ENCODE results near the gene CACNA1B.
A peak's percentile ranks its signal among the peaks of the same experiment; 100 is the strongest.

The CACNA1B gene

DNA sequence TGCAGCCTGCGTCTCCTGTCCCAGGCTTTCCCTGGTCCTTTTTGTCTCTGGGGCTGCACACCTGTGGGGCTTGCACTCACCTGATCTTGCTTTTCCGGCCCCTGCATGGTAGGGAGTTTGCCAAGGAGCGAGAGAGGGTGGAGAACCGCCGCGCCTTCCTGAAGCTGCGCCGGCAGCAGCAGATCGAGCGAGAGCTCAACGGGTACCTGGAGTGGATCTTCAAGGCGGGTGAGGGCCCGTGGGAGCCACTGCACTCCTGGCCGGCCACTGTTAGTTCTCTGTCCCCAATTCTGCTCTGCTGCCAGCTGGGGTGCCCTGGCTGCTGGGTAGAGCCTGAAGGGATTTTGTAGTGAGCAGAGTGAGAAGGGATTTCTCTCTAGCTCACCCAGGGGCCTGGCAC lies 78.0 kb downstream of the CACNA1B start:
- ATAC-seq, result no peak
- H3K27ac Mint-ChIP-seq, result no peak overlapping the region
- no peak for DNase-seq
- no peaks in the 10 kb centered on the region for H3K4me1 Mint-ChIP-seq
- no peak overlapping the region for H3K4me3 Mint-ChIP-seq
- H3K9me3 Mint-ChIP-seq, result no peaks in the 10 kb centered on the region
- H3K27me3 Mint-ChIP-seq, result no peaks in the 10 kb centered on the region

GRCh38 chr9:137956039-137956438 lies 78.5 kb downstream of the CACNA1B start:
- no peak overlapping the region for H3K4me3 Mint-ChIP-seq
- no peaks in the 10 kb centered on the region for H3K4me1 Mint-ChIP-seq
- H3K27ac Mint-ChIP-seq, result no peak overlapping the region
- no peak for ATAC-seq
- H3K27me3 Mint-ChIP-seq, result no peaks in the 10 kb centered on the region
- DNase-seq, result no peak
- no peaks in the 10 kb centered on the region for H3K9me3 Mint-ChIP-seq

DNA sequence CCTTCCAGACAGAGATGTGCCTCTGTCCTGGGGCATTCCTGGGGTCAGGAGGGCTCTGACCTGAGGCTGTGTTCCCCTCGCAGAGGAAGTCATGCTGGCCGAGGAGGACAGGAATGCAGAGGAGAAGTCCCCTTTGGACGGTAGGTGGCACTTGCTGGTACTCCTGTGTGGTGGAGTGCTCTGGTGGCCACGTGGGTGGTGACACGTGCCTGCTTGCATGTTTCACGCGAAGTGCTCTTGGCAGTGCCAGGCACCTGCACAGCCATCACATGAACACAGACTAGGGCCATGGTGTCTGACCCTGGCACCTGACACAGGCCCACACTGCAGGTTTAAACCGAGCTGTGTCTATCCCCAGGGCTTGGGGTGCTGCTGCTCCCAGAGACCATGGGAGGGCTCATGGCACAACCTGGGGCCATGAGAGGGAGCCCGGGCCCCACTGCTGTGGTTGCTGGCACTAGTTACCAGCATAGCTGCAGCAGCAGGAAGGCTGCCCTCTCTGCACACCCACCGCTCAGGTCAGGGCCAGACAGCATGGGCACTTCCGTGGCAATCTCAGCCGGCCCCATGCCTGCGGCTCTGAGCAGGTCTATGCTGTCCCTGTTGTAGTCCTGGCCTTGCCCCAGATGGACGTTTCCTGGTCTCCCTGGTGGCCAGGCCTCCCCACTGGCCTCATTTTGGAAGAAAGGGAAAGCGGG lies 79.3 kb downstream of the CACNA1B start:
- H3K27ac Mint-ChIP-seq, result no peak overlapping the region
- DNase-seq (no peak), ATAC-seq (no peak)
- no peaks in the 10 kb centered on the region for H3K4me1 Mint-ChIP-seq
- peaks cover 5% of the 10 kb centered on the region for H3K27me3 Mint-ChIP-seq
- no peaks in the 10 kb centered on the region for H3K9me3 Mint-ChIP-seq
- no peak overlapping the region for H3K4me3 Mint-ChIP-seq

DNA sequence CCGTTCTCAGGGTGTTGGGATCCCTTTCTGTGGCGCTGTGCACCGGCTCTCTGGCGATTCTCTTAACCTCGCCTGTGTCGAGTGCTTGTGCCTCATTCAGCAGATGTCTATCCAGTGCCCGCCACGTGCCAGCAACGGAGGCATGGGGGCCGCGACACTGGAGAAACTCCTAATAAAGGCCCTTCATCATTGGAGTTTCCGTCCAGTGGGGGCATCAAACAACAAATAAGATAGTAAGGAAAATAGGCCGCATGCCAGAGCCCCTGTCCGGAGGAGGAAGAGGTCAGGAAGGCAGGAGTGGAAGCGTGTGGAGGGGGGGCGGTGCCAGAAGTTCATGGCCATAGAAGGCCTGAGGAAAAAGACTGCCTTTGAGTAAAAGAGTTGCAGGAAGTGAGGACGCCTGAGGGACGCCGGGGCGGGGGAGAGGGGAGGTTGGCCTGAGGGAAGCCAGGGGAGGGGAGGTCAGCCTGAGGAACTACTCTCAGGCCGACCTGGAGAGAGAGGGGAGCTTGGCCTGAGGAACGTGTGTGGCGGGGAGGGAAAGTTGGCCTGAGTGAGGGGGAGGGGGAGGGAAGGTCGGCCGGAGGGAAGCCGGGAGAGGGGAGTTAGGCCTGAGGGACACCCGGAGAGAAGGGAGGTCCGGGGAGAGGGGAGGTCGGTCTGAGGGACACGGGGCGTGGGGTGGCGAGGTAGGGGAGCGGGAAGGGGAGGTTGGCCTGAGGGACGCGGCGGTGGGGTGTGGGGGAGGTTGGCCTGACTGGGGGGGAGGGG lies 82.2 kb downstream of the CACNA1B start:
- peaks cover 0 to 18% of the 10 kb centered on the region in 2 donors for H3K9me3 Mint-ChIP-seq
- no peak for DNase-seq

DNA sequence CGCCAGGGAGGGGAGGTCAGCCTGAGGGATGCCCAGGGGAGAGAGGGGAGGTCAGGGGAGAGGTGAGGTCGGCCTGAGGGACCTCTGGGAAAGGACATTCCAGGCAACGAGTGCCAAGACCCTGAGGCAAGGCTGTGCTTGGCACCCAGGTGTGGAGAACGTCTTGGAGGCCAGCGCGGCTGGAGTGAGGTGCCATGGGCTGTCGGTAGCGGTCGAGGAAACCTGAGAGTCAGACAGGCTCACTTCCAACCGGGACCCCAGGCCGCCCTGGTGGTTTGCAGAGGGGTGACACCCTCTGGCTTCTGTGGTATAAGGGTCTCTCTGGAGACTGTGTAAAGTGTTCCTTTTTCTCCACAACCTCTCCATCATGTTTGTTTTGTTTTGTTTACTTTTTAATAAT lies 82.9 kb downstream of the CACNA1B start:
- DNase-seq (no peak), ATAC-seq (peak; percentile 31)
- Mint-ChIP-seq H3K4me3 (no peak overlapping the region), H3K27ac (no peak overlapping the region), H3K27me3 (peaks cover 28% of the 10 kb centered on the region), H3K4me1 (no peaks in the 10 kb centered on the region), H3K9me3 (peaks cover 0 to 18% of the 10 kb centered on the region in 2 donors)

More for the DNA sequence above, 82.2 kb downstream of the CACNA1B start:
- ATAC-seq, result peak; percentile 70
- Mint-ChIP-seq H3K4me3 (no peak overlapping the region), H3K27me3 (peaks cover 28% of the 10 kb centered on the region), H3K27ac (no peak overlapping the region), H3K4me1 (no peaks in the 10 kb centered on the region)

- H3K9me3 Mint-ChIP-seq, result peaks cover 0 to 18% of the 10 kb centered on the region in 2 donors
- H3K27me3 Mint-ChIP-seq, result peaks cover 36% of the 10 kb centered on the region
- H3K27ac Mint-ChIP-seq, result no peak overlapping the region
- DNase-seq, result no peak
- no peaks in the 10 kb centered on the region for H3K4me1 Mint-ChIP-seq
- H3K4me3 Mint-ChIP-seq, result no peak overlapping the region
- ATAC-seq, result no peak
These were observed 85.9 kb downstream of the CACNA1B start for GRCh38 chr9:137963525-137963924.

- Mint-ChIP-seq H3K9me3 (peaks cover 0 to 18% of the 10 kb centered on the region in 2 donors), H3K4me1 (no peaks in the 10 kb centered on the region), H3K4me3 (no peak overlapping the region), H3K27ac (no peak overlapping the region), H3K27me3 (peaks cover 45% of the 10 kb centered on the region)
- no peak for DNase-seq
- no peak for ATAC-seq
These were observed 87.7 kb downstream of the CACNA1B start for GRCh38 chr9:137965177-137965795.

- DNase-seq (no peak), ATAC-seq (no peak)
- H3K9me3 Mint-ChIP-seq, result peaks cover 0 to 16% of the 10 kb centered on the region in 2 donors
- H3K27me3 Mint-ChIP-seq, result peaks cover 40% of the 10 kb centered on the region
- no peaks in the 10 kb centered on the region for H3K4me1 Mint-ChIP-seq
- H3K27ac Mint-ChIP-seq, result no peak overlapping the region
- no peak overlapping the region for H3K4me3 Mint-ChIP-seq
These were observed 89.8 kb downstream of the CACNA1B start for GRCh38 chr9:137967280-137967953.

DNA sequence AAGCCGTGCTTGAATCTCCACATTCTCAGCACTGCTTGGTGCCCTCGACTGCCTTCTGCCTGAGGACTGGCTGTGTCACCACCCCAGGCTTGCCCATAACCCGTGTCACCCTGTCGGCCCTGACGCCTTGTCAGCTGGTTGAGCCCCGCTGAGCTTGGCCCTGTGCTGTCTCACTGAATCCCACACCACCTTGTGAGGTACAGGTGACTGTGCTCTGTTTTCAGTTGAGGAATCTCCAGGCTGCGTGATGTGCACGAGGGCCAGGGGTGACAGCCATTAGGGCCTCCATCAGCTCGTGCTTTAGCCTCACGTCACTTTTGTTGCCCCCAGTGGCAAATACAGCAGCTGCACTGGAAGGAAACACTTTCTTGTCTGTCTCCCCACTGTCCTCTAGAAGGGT lies 90.7 kb downstream of the CACNA1B start:
- no peak overlapping the region for H3K4me3 Mint-ChIP-seq
- no peak overlapping the region for H3K27ac Mint-ChIP-seq
- ATAC-seq (no peak), DNase-seq (no peak)
- peaks cover 33% of the 10 kb centered on the region for H3K27me3 Mint-ChIP-seq
- no peaks in the 10 kb centered on the region for H3K4me1 Mint-ChIP-seq
- H3K9me3 Mint-ChIP-seq, result peaks cover 0 to 10% of the 10 kb centered on the region in 2 donors

- Mint-ChIP-seq H3K4me3 (no peak overlapping the region), H3K27me3 (peaks cover 30% of the 10 kb centered on the region), H3K27ac (no peak overlapping the region), H3K9me3 (peaks cover 0 to 9% of the 10 kb centered on the region in 2 donors), H3K4me1 (no peaks in the 10 kb centered on the region)
- DNase-seq (no peak), ATAC-seq (no peak)
These were observed 91.4 kb downstream of the CACNA1B start for GRCh38 chr9:137969008-137969407.

GRCh38 chr9:137969685-137970084 lies 92.1 kb downstream of the CACNA1B start:
- DNase-seq, result no peak
- Mint-ChIP-seq H3K27ac (no peak overlapping the region), H3K4me1 (no peaks in the 10 kb centered on the region), H3K27me3 (peaks cover 23% of the 10 kb centered on the region), H3K4me3 (no peak overlapping the region), H3K9me3 (peaks cover 0 to 2% of the 10 kb centered on the region in 2 donors)
- no peak for ATAC-seq

DNA sequence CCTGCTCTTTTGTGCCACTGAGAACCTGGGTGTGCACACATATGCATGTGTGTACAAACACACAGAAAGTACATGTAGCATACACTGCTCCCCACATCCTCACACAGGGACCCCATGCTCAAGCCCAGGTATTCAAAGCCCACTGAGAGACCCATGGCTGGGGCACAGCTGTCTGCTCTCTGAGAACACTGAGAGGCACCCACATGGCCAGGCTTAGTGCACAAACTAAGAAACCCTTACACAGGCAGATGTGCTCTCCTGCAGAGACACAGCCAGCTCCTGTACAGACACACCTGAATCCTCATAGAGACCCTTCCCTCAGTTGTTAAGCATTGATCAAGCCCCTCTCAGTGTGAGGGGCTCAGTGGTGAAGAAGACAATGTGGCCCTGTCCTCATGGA lies 92.5 kb downstream of the CACNA1B start:
- ATAC-seq (no peak), DNase-seq (no peak)
- H3K27ac Mint-ChIP-seq, result no peak overlapping the region
- no peak overlapping the region for H3K4me3 Mint-ChIP-seq
- peaks cover 23% of the 10 kb centered on the region for H3K27me3 Mint-ChIP-seq
- H3K4me1 Mint-ChIP-seq, result no peaks in the 10 kb centered on the region
- no peaks in the 10 kb centered on the region for H3K9me3 Mint-ChIP-seq

DNA sequence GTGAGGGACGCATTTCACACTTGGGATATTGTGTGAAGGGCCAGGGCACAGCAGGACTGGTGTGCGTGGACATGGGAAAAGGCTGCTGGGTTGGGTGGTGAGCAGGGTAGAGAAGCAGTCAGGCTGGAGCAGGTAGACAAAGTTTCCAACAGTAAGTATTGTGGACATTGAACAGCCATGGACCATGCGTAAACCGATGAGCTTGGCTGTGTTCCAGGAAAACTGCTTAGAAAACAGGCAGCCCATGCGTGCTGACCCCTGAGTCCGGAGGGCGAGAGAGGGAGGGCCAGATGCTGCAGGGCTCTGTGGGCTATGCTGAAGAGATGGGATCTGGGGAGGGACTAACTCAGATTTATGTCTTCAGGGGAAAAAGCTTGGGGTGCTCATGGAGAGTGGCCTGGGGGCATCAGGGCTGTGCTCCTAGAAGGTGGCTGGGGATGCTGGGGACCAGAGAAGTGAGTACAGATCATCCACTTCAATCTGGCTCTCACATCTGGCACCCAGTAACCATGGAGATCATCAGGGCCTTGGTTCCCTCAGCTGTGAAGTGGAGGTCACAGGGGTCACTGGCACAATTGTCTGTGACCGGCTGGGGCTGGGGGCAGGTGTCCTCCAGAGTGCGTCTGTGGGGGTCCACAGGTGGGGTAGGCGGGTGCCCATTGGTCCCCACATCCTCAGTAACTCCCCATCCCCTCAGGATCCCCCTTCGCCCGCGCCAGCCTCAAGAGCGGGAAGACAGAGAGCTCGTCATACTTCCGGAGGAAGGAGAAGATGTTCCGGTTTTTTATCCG lies 93.3 kb downstream of the CACNA1B start:
- no peak overlapping the region for H3K4me3 Mint-ChIP-seq
- peaks cover 23% of the 10 kb centered on the region for H3K27me3 Mint-ChIP-seq
- H3K9me3 Mint-ChIP-seq, result no peaks in the 10 kb centered on the region
- H3K27ac Mint-ChIP-seq, result peak overlapping the region in 1 of 2 donors; percentile 58
- no peak for DNase-seq
- no peaks in the 10 kb centered on the region for H3K4me1 Mint-ChIP-seq
- no peak for ATAC-seq

DNA sequence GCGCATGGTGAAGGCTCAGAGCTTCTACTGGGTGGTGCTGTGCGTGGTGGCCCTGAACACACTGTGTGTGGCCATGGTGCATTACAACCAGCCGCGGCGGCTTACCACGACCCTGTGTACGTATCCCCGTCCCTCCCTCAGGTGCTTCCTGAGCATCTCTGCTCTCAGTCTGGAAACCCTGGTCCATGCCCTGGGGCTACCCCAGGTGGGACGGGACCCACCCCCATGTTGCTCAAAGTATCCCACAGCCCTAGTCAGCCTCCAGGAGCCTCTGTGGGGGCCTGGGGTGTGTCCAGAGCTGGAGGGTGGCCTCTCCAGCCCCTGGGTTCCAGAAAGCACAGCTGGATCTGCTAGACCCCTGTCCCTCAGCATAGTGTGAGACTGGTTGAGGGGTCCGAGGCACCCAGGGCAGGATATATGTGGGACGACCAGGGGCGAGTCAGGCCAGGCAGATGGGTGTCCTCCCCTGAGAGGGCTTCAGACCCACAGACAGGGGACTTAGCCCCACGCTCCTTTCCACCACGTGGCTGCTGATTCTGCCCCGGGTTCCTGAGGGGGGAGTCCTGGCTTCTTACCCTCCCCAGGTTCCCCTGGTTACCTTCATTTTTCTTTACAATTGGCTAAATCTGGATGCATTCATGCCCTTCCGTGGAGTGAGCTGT lies 94.0 kb downstream of the CACNA1B start:
- ATAC-seq (no peak), DNase-seq (no peak)
- H3K27me3 Mint-ChIP-seq, result peaks cover 23% of the 10 kb centered on the region
- H3K4me3 Mint-ChIP-seq, result no peak overlapping the region
- no peaks in the 10 kb centered on the region for H3K4me1 Mint-ChIP-seq
- no peaks in the 10 kb centered on the region for H3K9me3 Mint-ChIP-seq
- H3K27ac Mint-ChIP-seq, result no peak overlapping the region

All from stimulated activated naive CD8-positive, alpha-beta T cell treated with anti-CD3 and anti-CD28 coated beads, Interleukin-15, amount 100 ng/mL, for 72 hours (primary cell).